Aorta (tissue), 5 donors: ENCODE measurements around the gene P2RY2. TPM values are rescaled to one million over a fixed set of nuclear protein-coding genes. Genes with fewer than 3 reads are reported as not detected.
A peak's percentile ranks its signal among the peaks of the same experiment; 100 is the strongest.

Experiments used
- ATAC-seq: fragments of 200-7000 bp; cut with Tn5 transposase; one replicate; pipeline ENCODE4 v1.9.1; 2022; ENCODE audit warnings: moderate library complexity; ENCODE audit not compliant: low FRiP score
- DNase-seq, 2 donors: peaks; one replicate each; pipeline ENCODE4 v3.0.0-alpha.2; 2020
- H3K27ac ChIP-seq, 2 donors: one replicate each; pipeline ENCODE4 v1.5.1; 2013; ENCODE audit warnings: low read length in 2 of 2, mild to moderate bottlenecking in 2 of 2, moderate library complexity in 2 of 2, control low read depth in 1 of 2, inconsistent platforms in 1 of 2, low read depth in 1 of 2
- H3K27me3 ChIP-seq, 2 donors: one replicate each; pipeline ENCODE4 v1.6.1; 2013; ENCODE audit warnings: control low read depth in 1 of 2, low read length in 1 of 2, mild to moderate bottlenecking in 1 of 2, moderate library complexity in 1 of 2; ENCODE audit not compliant: insufficient read depth in 2 of 2, control insufficient read depth in 1 of 2
- H3K36me3 ChIP-seq, 2 donors: one replicate each; pipeline ENCODE4 v1.6.1; 2013; ENCODE audit warnings: control low read depth in 1 of 2, low read length in 1 of 2, mild to moderate bottlenecking in 1 of 2; ENCODE audit not compliant: insufficient read depth in 2 of 2, control insufficient read depth in 1 of 2
- H3K4me1 ChIP-seq, 2 donors: one replicate each; pipeline ENCODE4 v1.6.1; 2013; ENCODE audit warnings: low read length in 2 of 2, control low read depth in 1 of 2, mild to moderate bottlenecking in 1 of 2, moderate library complexity in 1 of 2; ENCODE audit not compliant: insufficient read depth in 2 of 2, control insufficient read depth in 1 of 2
- H3K4me3 ChIP-seq, 2 donors: one replicate each; pipeline ENCODE4 v1.5.1; 2013; ENCODE audit warnings: low read length in 2 of 2, control low read depth in 1 of 2, mild to moderate bottlenecking in 1 of 2
- H3K9me3 ChIP-seq: one replicate; pipeline ENCODE4 v1.6.1; 2013; ENCODE audit warnings: mild to moderate bottlenecking, low read length; ENCODE audit not compliant: control insufficient read depth
- WGBS, 2 donors: extraction: QIAGEN DNeasy Blood & Tissue Kit; methylation state at CpG; one replicate each; pipeline ENCODE4 v1.1.7; 2013; 5-methylcytosine and 5-hydroxymethylcytosine counted together
- intact Hi-C, 2 donors: fragments of 100-400 bp; cut with DNase I; formaldehyde crosslinking; loops; one replicate each; pipeline versions ENCODE4 v1.14.2 to v1.15.0; 2022
- polyA plus RNA-seq, 2 donors: library from polyadenylated mRNA; stranded (reverse); fragments of 200-250 nt; gene quantifications; one replicate each; pipeline ENCODE4 v1.2.3, GENCODE V29; 2013
- total RNA-seq, 2 donors: library from RNA; stranded (reverse); fragmentation: NEBNext Ultra II Directional; extraction: Animal tissue kit (Norgen Biotek cat#: 25700); gene quantifications; one replicate each; pipeline ENCODE4 v1.2.1, GENCODE V29; 2021
- donor health status: healthy with polysubstance abuse.
- donor health status: Bipolar disorder and iron deficiency.
- donor health status: DM: no; HTN: no; CAD: no.
- donor health status: DM: no; HTN: no; CAD: no.
- donor health status: DM: yes; HTN: yes; CAD: no.

The P2RY2 gene
- total and polyA plus RNA-seq, 4 donors, result 0.50 to 3.9 (median 1.7) TPM

GRCh38 chr11:73284106-73284505 lies 66.0 kb downstream of the P2RY2 start:
- Histone ChIP-seq H3K4me3 (no peak overlapping the region), H3K36me3 (no peaks in the 10 kb centered on the region), H3K9me3 (no peaks in the 10 kb centered on the region), H3K27me3 (no peaks in the 10 kb centered on the region), H3K27ac (no peak overlapping the region), H3K4me1 (no peaks in the 10 kb centered on the region)
- no peak for ATAC-seq
- peak in 1 of 2 donors; percentile 30 for DNase-seq
- 92 to 96% methylated on average over 3 of the region's 3 CpGs for WGBS, 2 donors
- intact Hi-C loops, result no loop called here

GRCh38 chr11:73285721-73286120 lies 67.6 kb downstream of the P2RY2 start:
- Histone ChIP-seq H3K4me3 (no peak overlapping the region), H3K9me3 (no peaks in the 10 kb centered on the region), H3K27ac (no peak overlapping the region), H3K36me3 (no peaks in the 10 kb centered on the region), H3K27me3 (no peaks in the 10 kb centered on the region), H3K4me1 (no peaks in the 10 kb centered on the region)
- intact Hi-C loops, result loop anchor here in 1 of 2 donors (5.0 kb wide), 1 partner anchor 98 kb away; no protein-coding TSS in a partner anchor
- DNase-seq (peak in 1 of 2 donors; percentile 40), ATAC-seq (no peak)
- 87 to 89% methylated on average over 1 of the region's 1 CpG for WGBS, 2 donors

Other genes with a start within 250 kb of the P2RY2 start
- gene FCHSD2, start 76.0 kb upstream of the P2RY2 start, total RNA-seq, result 100 to 1,000 TPM in 1 of 2 donors, 10 to 100 TPM in 1; 84.4 to 107 TPM
- gene FCHSD2, start 76.0 kb upstream of the P2RY2 start, polyA plus RNA-seq, result 10 to 100 TPM; 34.4 to 39.9 TPM
- 10 to 100 TPM in 1 of 2 donors, 1 to 10 TPM in 1; 6.1 to 12.0 TPM for gene P2RY6, start 54.1 kb downstream of the P2RY2 start, total RNA-seq
- 1 to 10 TPM; 2.5 to 4.4 TPM for gene P2RY6, start 54.1 kb downstream of the P2RY2 start, polyA plus RNA-seq
- gene ARHGEF17, start 90.0 kb downstream of the P2RY2 start, total RNA-seq, result 100 to 1,000 TPM; 159 to 201 TPM
- 100 to 1,000 TPM in 1 of 2 donors, 10 to 100 TPM in 1; 20.5 to 182 TPM for gene ARHGEF17, start 90.0 kb downstream of the P2RY2 start, polyA plus RNA-seq
- gene RELT, start 158.1 kb downstream of the P2RY2 start, total RNA-seq, result 10 to 100 TPM; 11.5 to 13.2 TPM
- gene RELT, start 158.1 kb downstream of the P2RY2 start, polyA plus RNA-seq, result 1 to 10 TPM; 1.1 to 1.3 TPM